KOPT-K1 (cell line): ENCODE data around the gene OTOS.

Experiments
- H3K27ac ChIP-seq: fragments of 200-600 bp; sonication (generic); 2 replicates; pipeline ENCODE4 v1.5.1; 2016; ENCODE audit warnings: antibody characterized with exemption, mild to moderate bottlenecking, low read depth, low read length; ENCODE audit not compliant: poor library complexity, severe bottlenecking
- H3K36me3 ChIP-seq: fragments of 200-600 bp; sonication (generic); 2 replicates; pipeline ENCODE4 v1.5.1; 2017; ENCODE audit warnings: antibody characterized with exemption, mild to moderate bottlenecking, low read length, moderate library complexity; ENCODE audit not compliant: insufficient read depth
- H3K9me3 ChIP-seq: fragments of 200-600 bp; sonication (generic); 2 replicates; pipeline ENCODE4 v1.5.1; 2017; ENCODE audit warnings: antibody characterized with exemption, low read length, mild to moderate bottlenecking; ENCODE audit not compliant: insufficient read depth, poor library complexity, severe bottlenecking

The OTOS gene

DNA sequence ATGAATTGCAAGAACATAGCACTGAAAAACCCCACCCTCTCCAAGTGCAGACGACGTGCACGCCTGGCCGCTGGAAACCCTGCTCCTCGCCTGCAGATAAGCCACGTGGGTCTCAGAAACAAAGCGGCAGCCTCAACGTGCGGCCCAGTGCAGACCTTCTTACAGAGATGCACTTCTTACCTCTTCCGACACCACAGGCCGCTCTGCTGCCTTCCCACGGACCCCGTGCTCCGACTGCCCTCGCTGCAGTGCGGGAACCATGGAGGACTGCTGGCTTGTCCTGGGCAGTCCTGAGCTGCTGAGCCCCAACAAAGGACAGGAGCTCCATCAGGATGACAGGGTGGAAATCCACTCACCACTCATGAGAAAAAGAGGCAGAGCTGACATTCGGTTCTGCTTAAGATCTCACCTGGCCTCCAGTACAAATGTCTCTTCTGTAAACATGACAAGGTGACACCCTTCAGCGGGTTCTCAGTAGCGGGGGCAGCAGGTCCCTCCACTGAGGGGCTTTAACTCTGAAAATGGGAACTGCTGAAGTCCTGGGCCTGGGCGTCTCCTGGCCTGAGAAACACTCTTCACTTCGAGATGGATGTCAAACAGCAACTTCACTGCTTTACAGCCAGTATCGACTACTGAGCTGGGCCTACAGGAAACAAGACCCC lies 10.6 kb downstream of the OTOS start:
- no peaks in the 10 kb centered on the region for H3K9me3 ChIP-seq
- no peak overlapping the region for H3K27ac ChIP-seq
- peaks cover 94% of the 10 kb centered on the region for H3K36me3 ChIP-seq

DNA sequence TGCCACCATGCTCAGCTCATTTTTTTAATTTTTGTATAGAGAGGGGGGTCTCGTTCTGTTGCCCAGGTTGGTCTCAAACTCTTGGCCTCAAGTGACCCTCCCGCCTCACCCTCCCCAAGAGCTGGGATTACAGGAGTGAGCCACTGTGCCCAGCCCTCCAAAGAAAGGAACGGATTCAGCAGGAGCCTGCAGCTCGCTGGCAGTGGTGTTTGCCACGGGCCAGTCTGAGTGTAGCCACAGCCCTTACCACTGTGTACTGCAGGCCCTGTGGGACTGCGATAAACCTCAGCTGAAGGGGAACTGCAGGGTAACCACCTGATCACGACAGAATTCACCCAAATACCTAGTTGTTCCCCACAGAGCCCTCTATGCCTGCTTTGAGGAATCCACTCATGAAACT lies 11.1 kb downstream of the OTOS start:
- Histone ChIP-seq H3K27ac (no peak overlapping the region), H3K9me3 (no peaks in the 10 kb centered on the region), H3K36me3 (peaks cover 93% of the 10 kb centered on the region)

DNA sequence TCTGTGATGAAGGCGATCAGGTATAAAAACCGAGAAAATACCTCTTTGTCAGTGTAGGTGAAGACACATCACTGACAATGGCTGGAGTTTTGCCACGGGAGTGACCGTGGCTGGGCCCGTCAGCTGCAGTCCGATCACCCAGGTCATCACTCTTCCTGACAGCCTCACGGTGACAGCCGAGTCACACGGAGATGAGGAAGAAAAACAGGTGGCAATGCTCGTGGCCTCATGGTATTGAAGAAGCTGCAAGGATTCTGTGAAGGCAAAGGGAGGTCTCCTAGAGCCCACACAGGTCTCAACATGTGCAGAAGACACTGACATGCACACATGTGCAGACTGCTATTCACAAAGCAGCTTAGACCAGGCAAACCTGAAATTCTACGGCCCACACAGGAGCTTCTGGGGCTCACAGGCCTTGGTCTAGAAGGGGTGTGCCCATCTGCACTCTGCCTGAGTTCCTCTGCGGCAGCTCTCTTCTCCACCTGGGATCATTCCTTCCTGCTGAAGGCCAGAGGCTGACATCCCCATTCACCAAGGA lies 11.8 kb downstream of the OTOS start:
- Histone ChIP-seq H3K9me3 (no peaks in the 10 kb centered on the region), H3K36me3 (peaks cover 87% of the 10 kb centered on the region), H3K27ac (no peak overlapping the region)

DNA sequence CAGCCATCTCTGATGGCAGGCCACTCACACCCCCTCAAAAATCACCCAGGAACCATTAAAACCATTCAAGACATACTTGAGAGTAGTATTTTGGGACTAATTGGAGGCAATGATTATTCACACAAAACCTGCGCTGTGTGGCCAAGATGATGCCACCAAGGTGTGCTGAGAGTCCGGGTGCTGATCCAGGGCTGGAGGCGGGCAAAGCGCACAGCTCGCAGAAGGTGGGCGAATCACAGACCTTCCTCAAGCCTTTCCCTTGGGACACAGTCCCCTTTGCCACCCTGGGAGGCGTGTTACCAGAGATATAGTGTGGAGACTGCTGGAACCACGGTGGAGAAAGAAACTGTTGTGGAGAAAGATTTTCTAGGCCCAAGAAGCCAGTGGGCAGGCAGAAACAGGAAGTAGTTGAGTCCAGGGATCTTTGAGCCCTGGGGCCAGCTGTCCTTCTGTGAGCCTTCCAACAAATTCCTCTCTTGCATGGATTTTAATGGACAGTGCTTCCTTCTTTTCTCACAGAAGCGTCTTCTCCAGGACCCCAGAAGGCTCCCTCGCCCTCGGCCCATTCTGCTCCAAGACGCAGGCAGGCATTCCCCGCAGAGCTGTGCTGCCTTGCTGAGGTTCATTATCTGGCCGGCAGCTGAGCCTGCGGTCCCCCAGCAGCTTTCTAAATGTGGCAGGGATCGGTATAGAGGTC lies 12.4 kb downstream of the OTOS start:
- Histone ChIP-seq H3K27ac (no peak overlapping the region), H3K9me3 (no peaks in the 10 kb centered on the region), H3K36me3 (peaks cover 81% of the 10 kb centered on the region)

DNA sequence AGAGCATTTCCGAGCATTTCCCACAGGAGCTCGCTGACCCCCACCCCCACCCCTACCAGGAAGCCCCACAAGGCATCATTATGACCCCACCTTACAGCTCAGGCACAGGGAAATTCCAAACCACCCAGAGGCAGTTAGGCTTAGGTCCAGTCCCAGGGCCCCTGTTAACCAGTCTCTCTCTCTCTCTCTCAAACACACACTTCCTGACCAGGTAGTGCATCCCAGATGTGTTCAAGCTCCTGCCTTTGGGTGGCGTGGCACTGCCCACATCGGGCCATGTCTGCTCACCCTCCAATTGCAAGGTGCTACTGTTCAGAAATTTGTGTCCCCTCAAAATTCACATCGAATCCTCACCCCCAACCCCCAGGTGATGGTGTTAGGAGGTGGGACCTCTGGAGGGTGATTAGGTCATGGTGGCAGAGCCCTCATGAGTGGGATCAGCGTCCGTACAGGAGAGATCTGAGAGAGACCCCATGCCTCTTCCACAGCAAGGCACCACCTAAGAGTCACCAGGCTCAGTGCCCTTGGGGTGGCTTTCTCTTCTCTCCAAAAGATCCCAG lies 13.2 kb downstream of the OTOS start:
- Histone ChIP-seq H3K9me3 (no peaks in the 10 kb centered on the region), H3K27ac (no peak overlapping the region), H3K36me3 (peaks cover 73% of the 10 kb centered on the region)

DNA sequence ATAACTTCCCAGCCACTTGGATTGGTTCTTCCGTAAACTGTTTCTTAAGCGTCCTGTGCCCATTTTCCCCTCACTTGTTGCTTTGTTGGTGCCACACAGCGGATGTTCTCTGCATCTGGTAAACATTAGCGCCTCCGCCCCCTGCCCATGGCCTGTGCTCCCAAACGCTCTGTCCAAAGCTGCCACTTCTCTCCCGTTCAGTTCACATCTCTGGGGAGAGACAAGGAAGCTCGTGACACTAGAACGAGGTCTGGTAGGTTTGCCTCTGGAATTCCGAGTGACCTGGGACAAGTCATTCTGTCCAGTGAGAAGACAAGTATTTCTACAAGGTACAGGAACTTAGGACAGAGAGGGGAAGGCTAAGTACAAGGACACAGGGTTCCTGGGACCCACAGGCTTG lies 13.7 kb downstream of the OTOS start:
- Histone ChIP-seq H3K27ac (no peak overlapping the region), H3K9me3 (no peaks in the 10 kb centered on the region), H3K36me3 (peaks cover 67% of the 10 kb centered on the region)

DNA sequence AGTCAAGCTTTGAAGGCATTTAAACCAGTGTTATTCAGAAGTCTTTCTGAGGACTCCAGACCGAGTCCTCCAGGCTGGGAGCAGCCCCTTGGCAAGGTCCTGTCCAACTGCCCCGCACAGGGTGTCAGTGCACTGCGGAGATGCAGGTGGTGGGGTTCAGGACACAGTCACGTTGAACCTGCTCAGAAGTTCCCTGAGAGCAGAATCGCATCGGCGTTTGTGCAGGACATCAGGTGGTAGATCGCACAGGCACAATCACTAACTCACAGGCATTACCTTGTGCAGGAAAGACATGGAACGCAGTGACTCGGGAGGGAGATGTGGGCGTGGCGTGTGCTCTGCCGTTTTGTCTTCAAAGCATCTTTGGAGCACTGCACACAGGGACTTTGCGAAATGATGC lies 14.7 kb downstream of the OTOS start:
- Histone ChIP-seq H3K27ac (no peak overlapping the region), H3K9me3 (no peaks in the 10 kb centered on the region), H3K36me3 (peaks cover 58% of the 10 kb centered on the region)

DNA sequence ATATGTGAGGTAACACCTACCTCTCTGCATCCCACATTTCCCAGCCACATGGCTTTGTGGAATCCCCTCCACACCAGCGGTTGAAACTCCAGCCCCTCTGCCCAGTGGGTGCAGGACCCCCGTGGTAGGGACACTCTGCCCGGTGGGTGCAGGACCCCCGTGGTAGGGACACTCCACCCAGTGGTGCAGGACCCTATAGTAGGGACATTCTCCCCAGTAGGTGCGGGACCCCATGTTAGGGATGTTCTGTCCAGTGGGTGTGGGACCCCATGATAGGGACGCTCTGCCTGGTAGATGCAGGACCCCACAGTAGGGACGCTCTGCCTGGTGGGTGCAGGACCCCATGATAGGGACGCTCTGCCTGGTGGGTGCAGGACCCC lies 15.8 kb downstream of the OTOS start:
- no peak overlapping the region for H3K27ac ChIP-seq
- no peaks in the 10 kb centered on the region for H3K9me3 ChIP-seq
- H3K36me3 ChIP-seq: peaks cover 47% of the 10 kb centered on the region

DNA sequence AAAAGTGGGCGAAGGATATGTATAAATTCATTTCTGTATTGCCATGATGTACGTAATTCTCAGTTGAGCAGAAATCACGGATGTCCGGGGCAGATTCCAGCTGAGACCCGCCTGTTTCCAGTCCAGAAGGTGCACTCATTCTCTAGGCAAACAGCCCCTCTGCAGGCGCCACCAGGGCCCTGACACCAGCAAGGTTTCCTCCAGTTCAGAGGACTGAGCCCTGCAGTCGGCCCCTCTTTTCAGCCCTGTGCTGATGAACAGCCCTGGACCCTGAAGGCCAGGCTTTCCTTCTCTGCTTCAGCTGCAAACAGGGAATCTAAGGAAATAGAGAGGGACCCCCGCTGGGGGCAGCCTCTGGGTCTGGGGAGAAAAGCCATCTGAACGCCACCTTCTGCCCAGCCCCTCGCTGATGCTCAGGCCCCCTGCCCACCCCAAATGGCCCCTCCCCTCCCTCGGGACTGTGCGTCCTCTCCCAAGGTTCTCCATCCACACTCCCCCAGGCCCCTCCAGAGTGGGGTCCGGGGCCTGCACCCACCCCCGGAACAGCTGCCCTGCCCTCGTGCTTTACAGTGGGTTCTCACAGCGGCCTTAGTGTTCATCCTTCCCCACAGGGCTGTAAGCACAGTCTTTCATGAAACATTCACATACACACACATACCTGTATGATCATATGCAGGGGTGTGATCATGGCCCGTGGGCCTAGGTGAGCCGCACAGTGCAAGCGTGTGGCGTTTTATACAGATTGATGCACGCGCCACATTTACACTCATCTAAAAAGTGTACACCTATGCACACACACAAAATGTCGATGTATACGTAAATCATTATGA lies 16.4 kb downstream of the OTOS start:
- H3K9me3 ChIP-seq: no peaks in the 10 kb centered on the region
- no peak overlapping the region for H3K27ac ChIP-seq
- peaks cover 40% of the 10 kb centered on the region; the same call in 1 of the 2 replicates for H3K36me3 ChIP-seq

DNA sequence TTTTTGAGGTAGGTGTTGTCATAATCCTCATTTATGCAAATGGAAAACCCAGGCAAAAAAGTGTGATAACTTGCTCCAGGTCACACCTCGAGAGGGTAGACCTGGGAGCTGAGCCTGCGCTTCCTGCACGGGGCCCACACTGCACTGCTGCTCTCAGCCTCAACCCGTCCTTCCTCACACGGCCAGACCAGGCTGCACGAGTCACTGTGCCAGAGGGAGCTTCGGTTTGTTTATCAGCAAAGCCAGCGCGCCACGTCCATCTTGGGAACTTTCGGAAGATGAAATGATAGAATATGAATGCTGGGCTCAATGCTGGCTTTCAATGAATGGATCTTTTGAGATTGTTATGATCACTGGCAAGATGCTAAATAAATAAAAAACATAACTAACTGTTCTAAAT lies 18.8 kb downstream of the OTOS start:
- Histone ChIP-seq H3K27ac (no peak overlapping the region), H3K9me3 (peaks cover 17% of the 10 kb centered on the region), H3K36me3 (peaks cover 19% of the 10 kb centered on the region; the same call in 1 of the 2 replicates)

DNA sequence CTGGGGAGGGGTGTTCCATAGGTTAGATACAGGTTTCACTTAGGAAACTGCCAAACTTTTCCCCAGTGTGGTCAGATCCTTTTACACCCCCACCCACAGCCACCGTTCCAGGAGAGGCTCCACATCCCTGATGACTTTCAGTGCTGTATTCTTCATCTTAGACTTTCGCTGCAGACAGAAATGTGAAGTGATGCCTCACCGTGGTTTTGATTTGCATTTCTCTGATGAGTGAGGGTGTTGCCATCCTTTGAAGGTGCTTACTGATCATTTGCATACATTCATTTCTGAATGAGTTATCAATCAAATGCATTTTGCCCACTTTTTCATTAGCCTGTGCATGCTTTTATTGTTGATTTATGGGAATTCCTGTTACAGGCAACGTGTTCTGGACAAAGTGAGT lies 19.3 kb downstream of the OTOS start:
- H3K27ac ChIP-seq: no peak overlapping the region
- peaks cover 14% of the 10 kb centered on the region; the same call in 1 of the 2 replicates for H3K36me3 ChIP-seq
- H3K9me3 ChIP-seq: peaks cover 17% of the 10 kb centered on the region

DNA sequence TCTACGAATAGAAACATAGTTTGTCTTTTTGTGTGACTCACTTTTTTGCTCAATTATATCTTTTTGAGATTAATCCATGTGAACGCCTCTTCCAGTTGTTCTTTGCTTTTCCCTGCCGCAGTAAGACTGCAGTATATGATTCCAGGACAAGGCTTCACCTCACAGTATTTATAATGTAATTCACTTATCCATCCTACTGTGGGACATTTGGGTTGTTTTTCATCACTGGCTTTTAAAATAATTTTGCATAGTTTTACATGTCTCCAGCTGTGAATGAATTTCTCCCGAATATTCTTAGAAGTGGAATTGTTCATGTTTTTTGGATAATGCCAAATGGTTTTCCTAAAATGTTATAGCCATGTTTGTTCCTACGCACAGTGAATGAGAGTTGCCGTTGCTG lies 26.2 kb downstream of the OTOS start:
- Histone ChIP-seq H3K9me3 (peaks cover 17% of the 10 kb centered on the region), H3K27ac (no peak overlapping the region), H3K36me3 (no peaks in the 10 kb centered on the region)

DNA sequence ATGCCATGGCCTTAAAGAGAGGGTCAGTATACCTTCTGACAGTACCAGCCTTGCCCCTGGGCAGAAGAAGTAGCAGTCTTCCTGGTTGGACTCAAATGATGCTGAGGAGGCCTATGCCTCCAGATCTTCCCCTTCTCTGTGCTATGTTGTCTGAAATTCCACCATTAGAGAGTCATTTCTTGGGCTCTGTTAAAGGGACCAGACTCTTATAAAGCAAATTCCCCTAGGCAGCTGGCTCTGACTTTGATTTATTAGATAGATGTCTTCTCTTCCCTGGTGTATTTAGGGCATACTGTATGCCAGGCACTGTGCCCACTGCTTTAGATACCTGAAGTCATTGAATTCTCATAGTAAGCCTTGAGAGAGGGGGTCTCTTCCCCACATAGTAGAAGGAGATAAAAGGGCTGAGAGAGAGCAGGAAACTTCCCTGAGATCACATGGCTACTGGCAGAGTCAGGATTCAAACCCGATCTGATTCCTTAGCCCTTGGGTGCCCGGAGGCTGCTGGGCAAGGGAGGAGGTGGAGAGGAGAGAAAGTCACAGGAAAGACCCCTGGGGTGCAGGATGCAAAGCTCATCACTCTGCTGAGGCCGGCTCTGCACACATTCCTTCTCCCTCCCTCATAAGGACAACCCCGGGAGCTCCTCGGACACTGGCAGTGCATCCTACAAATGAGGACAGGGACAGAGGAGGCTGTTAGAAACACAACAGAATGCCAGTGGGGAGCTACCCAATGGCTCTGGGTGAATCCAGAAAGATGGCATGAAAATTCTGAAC lies 27.4 kb downstream of the OTOS start:
- peaks cover 11% of the 10 kb centered on the region for H3K9me3 ChIP-seq

DNA sequence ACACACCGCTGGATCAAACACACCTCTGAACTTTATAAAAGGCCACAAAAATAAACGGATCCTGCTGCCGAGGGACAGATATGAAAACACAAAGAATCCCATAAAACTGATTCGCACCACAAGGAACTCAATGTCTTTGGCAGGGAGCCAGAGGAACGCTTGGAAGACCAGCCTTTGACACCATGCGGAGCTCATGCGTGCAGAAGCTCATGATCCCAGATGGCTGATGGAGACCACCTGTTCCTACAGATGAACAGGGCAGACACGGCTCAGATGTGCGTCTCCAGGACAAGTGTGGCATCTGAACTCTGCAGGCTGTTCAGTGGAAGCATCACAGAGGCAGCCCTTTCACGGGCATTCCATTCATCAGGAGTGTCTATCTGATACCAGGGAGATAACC lies 29.2 kb downstream of the OTOS start:
- Histone ChIP-seq H3K36me3 (no peaks in the 10 kb centered on the region), H3K9me3 (no peaks in the 10 kb centered on the region), H3K27ac (no peak overlapping the region)

More for the DNA sequence above, 27.4 kb downstream of the OTOS start:
- no peaks in the 10 kb centered on the region for H3K36me3 ChIP-seq
- no peak overlapping the region for H3K27ac ChIP-seq
